Fibroblast of mammary gland (primary cell): ENCODE data around the gene TARS3.
A peak's percentile ranks its signal among the peaks of the same experiment; 100 is the strongest.
"Not testable (repeated sequence)": the region's sequence is repeated elsewhere in the genome, so short reads cannot be mapped to it uniquely, and the experiment has no call there.

Experiments used
- DNase-seq: peaks from one replicate; pipeline ENCODE4 v3.0.0-alpha.2; 2010; ENCODE audit warnings: low read depth
- H3K4me3 ChIP-seq: 2 replicates; pipeline ENCODE4 v1.5.1; 2011; ENCODE audit warnings: low read depth, mild to moderate bottlenecking, low read length, moderate library complexity; ENCODE audit not compliant: control insufficient read depth
- TF ChIP-seq, protein P1 (sequence below): conservative IDR thresholded peaks from 2 replicates; pipeline ENCODE4 v1.5.1; 2011; ENCODE audit warnings: low read depth, low read length, inconsistent platforms; ENCODE audit not compliant: control insufficient read depth, insufficient read depth

The TARS3 gene

DNA sequence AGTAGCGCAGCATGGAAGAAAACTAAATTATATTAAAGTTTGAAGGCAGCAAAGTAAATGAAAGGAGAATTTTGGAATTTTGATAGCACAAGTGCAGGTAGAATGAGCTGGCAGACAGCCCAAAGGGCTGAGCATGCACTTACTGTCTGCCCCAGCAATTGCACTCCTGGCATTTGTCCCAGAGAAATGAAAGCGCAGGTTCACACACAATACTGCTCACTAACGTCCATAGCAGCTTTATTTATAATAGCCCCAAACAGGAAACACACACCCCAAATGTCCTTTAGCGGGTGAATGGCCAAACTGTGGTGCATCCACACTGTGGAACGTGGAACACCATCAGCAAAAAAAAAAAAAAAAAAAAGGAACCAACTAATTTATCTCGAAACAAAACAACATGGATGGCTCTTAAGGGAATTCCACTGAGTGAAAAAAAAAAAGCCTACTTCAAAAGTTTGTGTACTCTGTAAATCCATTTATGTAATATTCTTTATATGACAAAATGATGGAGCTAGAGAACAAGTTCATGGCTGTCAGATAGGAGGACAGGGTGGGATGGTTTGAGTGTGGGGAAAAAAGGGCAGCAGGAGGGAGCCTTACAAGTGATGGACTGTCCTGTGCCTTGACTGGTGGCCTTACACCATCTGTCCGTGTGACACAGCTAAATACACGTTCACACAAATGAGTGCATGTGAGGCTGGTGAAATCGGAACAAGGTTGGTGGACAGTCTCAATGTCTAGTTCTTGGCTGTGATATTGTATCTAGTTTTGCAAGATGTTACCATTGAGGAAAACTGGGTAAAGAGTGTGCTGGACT is 66.1 kb downstream of the TARS3 start:
- TF ChIP-seq, protein P1, sequence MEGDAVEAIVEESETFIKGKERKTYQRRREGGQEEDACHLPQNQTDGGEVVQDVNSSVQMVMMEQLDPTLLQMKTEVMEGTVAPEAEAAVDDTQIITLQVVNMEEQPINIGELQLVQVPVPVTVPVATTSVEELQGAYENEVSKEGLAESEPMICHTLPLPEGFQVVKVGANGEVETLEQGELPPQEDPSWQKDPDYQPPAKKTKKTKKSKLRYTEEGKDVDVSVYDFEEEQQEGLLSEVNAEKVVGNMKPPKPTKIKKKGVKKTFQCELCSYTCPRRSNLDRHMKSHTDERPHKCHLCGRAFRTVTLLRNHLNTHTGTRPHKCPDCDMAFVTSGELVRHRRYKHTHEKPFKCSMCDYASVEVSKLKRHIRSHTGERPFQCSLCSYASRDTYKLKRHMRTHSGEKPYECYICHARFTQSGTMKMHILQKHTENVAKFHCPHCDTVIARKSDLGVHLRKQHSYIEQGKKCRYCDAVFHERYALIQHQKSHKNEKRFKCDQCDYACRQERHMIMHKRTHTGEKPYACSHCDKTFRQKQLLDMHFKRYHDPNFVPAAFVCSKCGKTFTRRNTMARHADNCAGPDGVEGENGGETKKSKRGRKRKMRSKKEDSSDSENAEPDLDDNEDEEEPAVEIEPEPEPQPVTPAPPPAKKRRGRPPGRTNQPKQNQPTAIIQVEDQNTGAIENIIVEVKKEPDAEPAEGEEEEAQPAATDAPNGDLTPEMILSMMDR: no peak
- DNase-seq: no peak
- no peak overlapping the region for H3K4me3 ChIP-seq

DNA sequence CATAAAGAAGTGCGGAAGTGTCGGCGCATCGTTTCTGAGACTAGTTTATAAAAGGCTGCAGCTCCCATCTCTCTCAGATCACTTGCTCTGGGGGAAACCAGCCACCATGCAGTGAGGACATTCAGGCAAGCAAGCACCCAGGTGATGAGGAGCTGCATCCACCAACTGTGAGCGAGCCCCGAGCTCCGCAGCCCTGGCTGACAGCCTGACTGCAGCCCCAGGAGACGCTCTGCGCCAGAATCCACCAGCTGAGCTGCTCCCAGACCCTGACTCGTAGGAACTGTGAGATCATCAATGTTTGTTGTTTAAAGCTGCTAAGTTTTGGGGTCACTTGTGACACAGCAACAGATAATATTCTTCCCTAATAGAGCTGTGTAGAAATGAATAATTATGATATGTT is 67.1 kb downstream of the TARS3 start:
- no peak for DNase-seq
- H3K4me3 ChIP-seq: no peak overlapping the region
- TF ChIP-seq, protein P1: no peak

DNA sequence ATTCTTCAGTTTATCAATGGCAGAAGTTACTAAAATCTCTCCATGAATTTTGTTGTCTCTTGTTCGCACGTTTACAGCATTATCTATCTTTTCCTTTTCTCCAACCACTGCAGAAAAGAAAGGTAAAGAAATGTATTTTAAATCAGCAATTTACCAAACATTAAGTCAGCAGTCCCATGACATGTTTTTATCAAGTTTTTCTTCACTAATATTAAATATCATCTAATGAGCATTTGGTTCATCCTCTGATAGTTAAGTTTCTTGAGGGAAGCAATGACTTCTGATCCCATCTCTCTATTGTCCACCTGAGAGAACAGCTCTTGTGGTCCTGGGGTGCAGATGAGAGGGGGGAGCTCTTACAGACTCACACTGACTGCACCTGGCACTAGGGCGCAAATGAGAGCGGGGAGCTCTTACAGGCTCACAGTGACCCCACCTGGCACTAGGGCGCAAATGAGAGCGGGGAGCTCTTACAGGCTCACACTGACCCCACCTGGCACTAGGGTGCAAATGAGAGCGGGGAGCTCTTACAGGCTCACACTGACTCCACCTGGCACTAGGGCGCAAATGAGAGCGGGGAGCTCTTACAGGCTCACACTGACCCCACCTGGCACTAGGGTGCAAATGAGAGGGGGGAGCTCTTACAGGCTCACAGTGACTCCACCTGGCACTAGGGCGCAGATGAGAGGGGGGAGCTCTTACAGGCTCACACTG is 69.5 kb downstream of the TARS3 start:
- DNase-seq: not testable (repeated sequence)

DNA sequence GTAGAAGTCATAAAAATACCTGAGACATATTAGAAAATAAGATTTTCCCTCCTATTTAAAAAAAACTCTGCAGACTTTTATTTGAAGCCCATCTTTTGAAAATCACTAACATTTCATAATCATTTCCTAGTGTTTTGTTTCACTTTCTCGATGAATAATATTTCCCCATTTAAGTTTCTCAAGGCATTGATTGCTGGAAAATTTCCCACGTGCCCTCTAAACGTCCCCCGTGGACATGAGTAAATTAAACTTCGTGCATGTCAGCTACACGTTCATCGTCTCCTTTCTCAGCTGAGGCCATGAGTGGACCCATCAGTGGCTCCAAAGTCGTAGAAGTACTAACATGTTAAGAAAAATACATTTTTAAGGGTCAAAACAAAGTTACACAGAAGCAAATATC is 70.1 kb downstream of the TARS3 start:
- TF ChIP-seq, protein P1: no peak
- DNase-seq: no peak
- H3K4me3 ChIP-seq: no peak overlapping the region

More for the DNA sequence above, 69.5 kb downstream of the TARS3 start:
- H3K4me3 ChIP-seq: not testable (repeated sequence)

DNA sequence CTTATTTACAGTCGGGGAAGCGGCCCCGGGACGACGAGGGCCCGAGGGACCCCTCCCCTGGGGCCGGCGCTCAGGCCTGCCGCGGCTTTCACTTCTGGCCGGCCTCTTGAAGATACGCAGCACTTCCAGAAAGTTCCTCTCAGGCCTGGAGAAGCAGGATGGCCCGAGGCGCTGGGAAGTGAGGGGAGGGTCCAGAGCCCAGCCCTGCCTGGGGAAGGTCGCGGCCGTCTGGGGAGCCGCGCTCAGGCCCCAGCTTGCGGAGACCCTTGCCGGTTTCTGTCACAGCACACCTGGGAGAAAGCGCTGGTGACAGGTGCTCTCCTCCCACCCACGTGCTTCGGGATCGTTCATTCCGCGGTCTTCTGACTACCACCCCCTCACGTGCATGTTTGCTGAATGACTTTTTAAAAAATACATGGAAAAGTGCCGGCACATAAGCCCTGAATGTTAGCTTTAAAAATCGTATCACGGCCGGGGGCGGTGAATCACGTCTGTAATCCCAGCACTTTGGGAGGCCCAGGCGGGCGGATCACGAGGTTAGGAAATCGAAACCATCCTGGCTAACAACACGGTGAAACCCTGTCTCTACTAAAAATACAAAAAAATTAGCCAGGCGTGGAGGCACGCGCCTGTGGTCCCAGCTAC is 71.4 kb downstream of the TARS3 start:
- TF ChIP-seq, protein P1: no peak
- DNase-seq: peak; percentile 67
- peak overlapping the region; percentile 73 for H3K4me3 ChIP-seq

DNA sequence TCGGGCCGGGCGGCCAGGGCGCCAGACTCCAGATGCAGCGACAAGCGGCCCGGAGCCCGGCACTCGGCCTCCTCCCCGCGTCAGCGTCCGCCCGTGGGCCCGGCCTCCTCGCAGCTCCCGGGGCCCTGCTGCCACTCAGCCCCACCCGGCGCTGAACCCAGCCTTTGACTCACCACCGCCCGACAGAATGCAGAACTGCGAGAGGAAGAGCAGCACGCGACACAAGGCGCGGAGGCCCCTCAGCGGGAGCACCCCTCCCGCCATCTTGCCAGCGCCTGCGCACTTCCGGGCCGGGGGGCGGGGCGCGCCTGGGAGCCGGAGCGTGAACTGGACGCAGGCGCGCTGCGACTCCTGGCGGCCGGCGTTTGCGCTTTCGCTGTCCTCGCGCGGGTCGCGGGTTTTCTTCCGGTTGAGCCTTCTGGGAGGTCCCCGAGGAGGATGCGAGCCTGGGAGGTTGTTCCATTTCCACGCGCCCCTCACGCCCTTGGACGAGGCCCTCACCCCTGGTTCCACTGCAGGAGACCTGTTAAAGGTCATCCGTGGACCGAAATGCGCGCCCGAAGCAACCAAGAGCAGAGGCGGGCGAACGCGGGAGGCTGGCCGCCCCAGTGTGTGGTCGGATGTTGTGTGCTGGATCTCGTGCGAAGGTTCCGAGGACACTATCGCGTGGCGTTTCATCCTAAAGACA is 72.0 kb downstream of the TARS3 start, which contains the start of gene TM2D3:
Gene TM2D3, minus strand, starts transcription at position 284 of the 688 bp plus-strand sequence. Its CDS starts 20 bp downstream, at position 264.
- peak within 1 kb of the TSS; percentile 73 for H3K4me3 ChIP-seq
- TF ChIP-seq, protein P1: peak; percentile 53
- peak; percentile 85 for DNase-seq
